H1 (cell line): ENCODE results near the gene TNNT1. TPM values are rescaled to one million over a fixed set of nuclear protein-coding genes. Genes with fewer than 3 reads are reported as not detected.
A peak's percentile ranks its signal among the peaks of the same experiment; 100 is the strongest.

ENCODE experiments used
- CTCF ChIA-PET: fragments of 300-600 bp; sonication (Branson Sonifier 250); formaldehyde crosslinking; loops from one replicate; lab custom pipeline; 2021; ENCODE audit not compliant: partially characterized antibody; lab: Charles Lee
- POLR2A ChIA-PET: fragments of 300-600 bp; sonication (Branson Sonifier 250); formaldehyde crosslinking; loops from one replicate; lab custom pipeline; 2021; ENCODE audit warnings: inconsistent platforms; ENCODE audit not compliant: partially characterized antibody; lab: Charles Lee
- DNase-seq, 2 experiments: peaks; one replicate each; pipeline versions ENCODE4 v3.0.0 to v3.0.0-alpha.2; 2010 to 2022; ENCODE audit warnings: low spot score in 2 of 2, low read depth in 1 of 2, mixed read lengths in 1 of 2
- FAIRE-seq: peaks from 2 replicates; lab custom pipeline; 2011; peaks lifted over from hg19 to GRCh38; lab: Jason Lieb, UNC
- H2AFZ ChIP-seq: 2 replicates; pipeline ENCODE4 v1.8.1; 2012; ENCODE audit warnings: low read length, inconsistent platforms
- H2AK5ac ChIP-seq: 2 replicates; pipeline ENCODE4 v1.6.1; 2013; ENCODE audit warnings: low read depth, low read length
- H2BK120ac ChIP-seq: replicated peaks from 2 replicates; pipeline ENCODE3; 2013; ENCODE audit warnings: low read depth, low read length, inconsistent platforms
- H2BK12ac ChIP-seq: 2 replicates; pipeline ENCODE4 v1.6.1; 2013; ENCODE audit warnings: low read depth, low read length
- H2BK15ac ChIP-seq: 2 replicates; pipeline ENCODE4 v1.6.1; 2013; ENCODE audit warnings: low read length
- H2BK20ac ChIP-seq: 2 replicates; pipeline ENCODE4 v1.6.1; 2013; ENCODE audit warnings: low read length
- H2BK5ac ChIP-seq: 2 replicates; pipeline ENCODE4 v1.6.1; 2013; ENCODE audit warnings: low read depth, low read length
- H3K14ac ChIP-seq: 2 replicates; pipeline ENCODE4 v1.6.1; 2013; ENCODE audit warnings: inconsistent platforms; ENCODE audit not compliant: insufficient read length
- H3K18ac ChIP-seq: 2 replicates; pipeline ENCODE4 v1.6.1; 2013; ENCODE audit warnings: low read length; ENCODE audit errors: extremely low read depth
- H3K23ac ChIP-seq: 2 replicates; pipeline ENCODE4 v1.6.1; 2013; ENCODE audit warnings: inconsistent platforms; ENCODE audit not compliant: insufficient read length
- H3K23me2 ChIP-seq: 2 replicates; pipeline ENCODE4 v1.6.1; 2013; ENCODE audit warnings: low read depth, low read length
- H3K27ac ChIP-seq: 2 replicates; pipeline ENCODE4 v1.6.1; 2011; ENCODE audit warnings: low read depth, low read length, inconsistent platforms
- H3K27me3 ChIP-seq, 4 experiments: replicated peaks in 1 of 4; 1 replicate in 1 of 4; 2 replicates in 3 of 4; pipeline versions ENCODE4 v1.6.1 to v1.8.1; 2011 to 2013; ENCODE audit warnings: low read length in 3 of 4, mild to moderate bottlenecking in 3 of 4, inconsistent platforms in 2 of 4, mixed read lengths in 2 of 4, moderate library complexity in 1 of 4; ENCODE audit not compliant: control insufficient read depth in 3 of 4, insufficient read depth in 3 of 4; ENCODE audit errors: extremely low read depth in 1 of 4
- H3K36me3 ChIP-seq, 4 experiments: 2 replicates each; pipeline versions ENCODE4 v1.6.1 to v1.8.1; 2011 to 2013; ENCODE audit warnings: mild to moderate bottlenecking in 4 of 4, low read length in 3 of 4, moderate library complexity in 2 of 4, control low read depth in 1 of 4, inconsistent platforms in 1 of 4; ENCODE audit not compliant: insufficient read depth in 4 of 4, control insufficient read depth in 2 of 4
- H3K4ac ChIP-seq: replicated peaks from 2 replicates; pipeline ENCODE3; 2013; ENCODE audit warnings: low read length, low read depth, mixed read lengths, inconsistent platforms; ENCODE audit not compliant: insufficient read length
- H3K4me1 ChIP-seq, 4 experiments: replicated peaks in 1 of 4; 1 replicate in 1 of 4; 2 replicates in 3 of 4; pipeline versions ENCODE4 v1.6.1 to v1.8.1; 2011 to 2013; ENCODE audit warnings: low read length in 3 of 4, inconsistent platforms in 2 of 4, mixed read lengths in 1 of 4; ENCODE audit not compliant: insufficient read depth in 4 of 4, control insufficient read depth in 3 of 4
- H3K4me2 ChIP-seq, 2 experiments: 2 replicates each; pipeline versions ENCODE4 v1.6.1 to v1.8.1; 2011 to 2013; ENCODE audit warnings: low read depth in 2 of 2, low read length in 2 of 2, control low read depth in 1 of 2, inconsistent platforms in 1 of 2, mild to moderate bottlenecking in 1 of 2; ENCODE audit not compliant: insufficient read depth in 1 of 2
- H3K4me3 ChIP-seq, 4 experiments: fragments of 200-600, 300-600 bp in 1 of 4; sonication (generic), shearing (Covaris generic), sonication (Bioruptor Twin) in 1 of 4; 2 replicates each; pipeline versions ENCODE4 v1.5.1 to v1.8.1; 2011 to 2016; ENCODE audit warnings: low read length in 4 of 4, low read depth in 3 of 4, control low read depth in 2 of 4, inconsistent platforms in 2 of 4, mild to moderate bottlenecking in 2 of 4, mixed read lengths in 1 of 4, moderate library complexity in 1 of 4; ENCODE audit not compliant: insufficient read depth in 2 of 4; ENCODE audit errors: extremely low read depth in 1 of 4
- H3K56ac ChIP-seq: replicated peaks from 2 replicates; pipeline ENCODE3; 2013; ENCODE audit warnings: low read depth, mild to moderate bottlenecking, mixed read lengths, low read length, inconsistent platforms; ENCODE audit not compliant: insufficient read length
- H3K79me1 ChIP-seq: 2 replicates; pipeline ENCODE4 v1.6.1; 2013; ENCODE audit warnings: low read depth, low read length, control low read depth
- H3K79me2 ChIP-seq, 2 experiments: 2 replicates each; pipeline versions ENCODE4 v1.6.1 to v1.8.1; 2012 to 2013; ENCODE audit warnings: low read length in 2 of 2, mild to moderate bottlenecking in 2 of 2, inconsistent platforms in 1 of 2; ENCODE audit not compliant: insufficient read depth in 2 of 2, control insufficient read depth in 1 of 2
- H3K9ac ChIP-seq, 4 experiments: replicated peaks in 1 of 4; 1 replicate in 1 of 4; 2 replicates in 3 of 4; pipeline versions ENCODE4 v1.6.1 to v1.8.1; 2011 to 2013; ENCODE audit warnings: low read depth in 3 of 4, low read length in 3 of 4, control low read depth in 2 of 4, mild to moderate bottlenecking in 2 of 4, moderate library complexity in 2 of 4, inconsistent platforms in 1 of 4; ENCODE audit errors: extremely low read depth in 1 of 4
- H3K9me3 ChIP-seq, 2 experiments: 2 replicates each; pipeline versions ENCODE4 v1.6.1 to v1.8.1; 2012 to 2013; ENCODE audit warnings: mild to moderate bottlenecking in 2 of 2, moderate library complexity in 2 of 2, control low read depth in 1 of 2, inconsistent platforms in 1 of 2, low read depth in 1 of 2, low read length in 1 of 2, mixed read lengths in 1 of 2; ENCODE audit not compliant: insufficient read depth in 2 of 2
- H4K20me1 ChIP-seq, 2 experiments: replicated peaks in 1 of 2; 2 replicates each; pipeline versions ENCODE3 to v1.8.1; 2011 to 2013; ENCODE audit warnings: inconsistent platforms in 2 of 2, low read length in 2 of 2, mild to moderate bottlenecking in 1 of 2; ENCODE audit not compliant: insufficient read depth in 2 of 2, control insufficient read depth in 1 of 2
- H4K5ac ChIP-seq: 2 replicates; pipeline ENCODE4 v1.6.1; 2013; ENCODE audit warnings: low read length, low read depth, mixed read lengths, inconsistent platforms; ENCODE audit not compliant: insufficient read length
- H4K8ac ChIP-seq: 2 replicates; pipeline ENCODE4 v1.8.0; 2013; ENCODE audit warnings: mild to moderate bottlenecking, moderate library complexity, low read length, inconsistent platforms; ENCODE audit not compliant: insufficient read depth; ENCODE audit errors: extremely low read depth
- H4K91ac ChIP-seq: replicated peaks from 2 replicates; pipeline ENCODE3; 2013; ENCODE audit warnings: low read length, mixed read lengths, inconsistent platforms; ENCODE audit not compliant: insufficient read length
- ASH2L ChIP-seq: fragments of 200-600, 300-600 bp; sonication (generic); IDR thresholded peaks from one replicate; pipeline ENCODE4 v1.7.1; 2017; ENCODE audit warnings: low read length
- RAD21 ChIP-seq, 2 experiments: IDR thresholded peaks in 1 of 2; conservative IDR thresholded peaks in 1 of 2; 2 replicates each; pipeline ENCODE4 v1.6.1; 2011; ENCODE audit warnings: low read depth in 2 of 2, low read length in 2 of 2, improper control_type of control experiment in 1 of 2, inconsistent platforms in 1 of 2, mild to moderate bottlenecking in 1 of 2, moderate library complexity in 1 of 2
- WGBS, 2 experiments: shearing (Covaris generic) in 1 of 2; methylation state at CpG; one replicate each; pipeline versions ENCODE4 v1.1.6 to v1.1.7; 2013 to 2015; ENCODE audit warnings: low lambda C conversion rate in 2 of 2, mixed read lengths in 2 of 2, inconsistent platforms in 1 of 2, low coverage in 1 of 2, missing lambda C conversion rate in 1 of 2; ENCODE audit not compliant: insufficient replicate concordance in 2 of 2, insufficient coverage in 1 of 2, insufficient read length in 1 of 2; ENCODE audit errors: extremely low coverage in 1 of 2, missing lambda C conversion rate in 1 of 2; 5-methylcytosine and 5-hydroxymethylcytosine counted together
- polyA plus RNA-seq, 7 experiments: library from polyadenylated mRNA; depleted of rRNA in 3 of 7; stranded (reverse) in 5 of 7; unstranded in 2 of 7; fragments of >200 nt in 5 of 7; fragments of 200-250 nt in 2 of 7; gene quantifications; 1 replicate in 5 of 7; 2 replicates in 1 of 7; 4 replicates in 1 of 7; pipeline versions ENCODE4 v1.2.1 to v1.2.3, GENCODE V29; 2011 to 2013; ENCODE audit warnings: missing spikeins in 2 of 7, mixed read lengths in 2 of 7
- total RNA-seq: library from RNA; stranded (reverse); fragmentation: NEBNext Ultra II Directional; extraction: Animal tissue kit (Norgen Biotek cat#: 25700); gene quantifications from 2 replicates; pipeline ENCODE4 v1.2.1, GENCODE V29; 2021
- TF ChIP-seq, protein P1 (sequence below), 3 experiments: IDR thresholded peaks; 1 replicate in 2 of 3; 2 replicates in 1 of 3; pipeline versions ENCODE4 v1.5.1 to v1.6.1; 2011; ENCODE audit warnings: low read length in 3 of 3, mild to moderate bottlenecking in 3 of 3, inconsistent platforms in 2 of 3, low read depth in 1 of 3, moderate library complexity in 1 of 3; ENCODE audit not compliant: insufficient read depth in 1 of 3; ENCODE audit errors: control extremely low read depth in 1 of 3

TNNT1 gene
- total and polyA plus RNA-seq, 2 of the 8 experiments (the other 6 are each of a cell fraction or from before 2014, with no cell fraction given): 69.6 to 107 TPM

DNA sequence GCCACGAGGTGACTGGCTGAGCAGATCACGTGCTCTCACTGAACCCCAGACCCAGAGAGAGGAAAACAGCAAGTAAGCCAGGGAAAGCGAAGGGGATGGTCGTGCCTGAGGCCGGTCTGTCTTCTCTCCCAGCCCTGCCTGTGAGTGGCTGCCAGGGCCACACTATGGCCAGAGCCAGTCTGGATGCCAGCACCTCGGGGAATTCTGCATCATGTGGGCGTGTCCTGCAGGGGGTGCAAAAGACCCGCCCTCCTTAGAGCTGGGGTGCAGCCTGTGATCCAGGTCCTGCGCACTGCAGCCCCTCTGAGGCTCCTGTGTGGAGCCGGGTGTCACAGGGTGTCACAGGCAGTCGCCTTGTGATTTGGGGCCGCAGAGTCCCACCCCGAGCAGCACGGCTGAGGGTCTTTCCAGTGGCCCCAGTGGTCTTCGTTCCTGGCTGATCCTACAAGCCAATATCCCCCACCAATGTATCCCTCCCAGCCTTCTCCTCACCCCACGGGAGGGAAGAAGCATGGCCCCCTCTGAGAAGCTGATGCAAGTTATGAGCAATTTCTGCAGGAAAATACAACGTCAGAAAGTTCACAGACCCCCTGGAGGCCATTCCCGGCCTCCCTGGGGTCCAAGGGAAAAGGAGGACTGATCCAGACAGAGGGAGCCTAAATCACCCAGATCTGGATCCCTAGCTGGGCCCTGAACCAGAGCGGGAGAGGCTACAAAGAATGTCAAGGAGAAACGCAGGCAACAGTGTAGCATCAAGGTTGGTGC, 39.3 kb downstream of the TNNT1 start:
- Histone ChIP-seq H3K23me2 (no peaks in the 10 kb centered on the region), H3K14ac (no peak overlapping the region), H3K56ac (no peak overlapping the region), H2BK12ac (no peak overlapping the region), H2BK5ac (0 out of 2 replicates have a peak overlapping the region, but pooled peaks have one; percentile 37), H3K27ac (no peak overlapping the region), H3K4me2 (no peak overlapping the region), H4K8ac (no peak overlapping the region), H3K36me3 (peaks cover 0 to 4% (median 0%) of the 10 kb centered on the region in 4 experiments; a peak in 1 of 8 replicates), H3K27me3 (no peaks in the 10 kb centered on the region), H2AK5ac (no peak overlapping the region), H4K91ac (no peak overlapping the region), H2BK15ac (no peak overlapping the region), H4K5ac (no peak overlapping the region), H3K18ac (no peak overlapping the region), H3K4me3 (no peak overlapping the region), H3K79me2 (peaks cover 0 to 10% of the 10 kb centered on the region in 2 experiments; a peak in 2 of 4 replicates), H3K9me3 (no peaks in the 10 kb centered on the region), H2AFZ (no peak overlapping the region), H3K79me1 (peaks cover 25% of the 10 kb centered on the region), H2BK120ac (no peak overlapping the region), H2BK20ac (no peak overlapping the region), H3K4me1 (peaks cover 0 to 8% (median 6%) of the 10 kb centered on the region in 4 experiments; a peak in 5 of 7 replicates), H3K23ac (no peak overlapping the region), H3K9ac (no peak overlapping the region), H4K20me1 (peaks cover 14 to 21% of the 10 kb centered on the region in 2 experiments), H3K4ac (no peak overlapping the region)
- TF ChIP-seq RAD21 (IDR thresholded peaks at IDR 0.05 in 1 of 2, conservative IDR thresholded peaks at IDR 0.05 in 1 of 2; ENCODE audit: low read depth in 2 of 2, low read length in 2 of 2) (0 out of 4 replicates have a peak, but pooled peaks of 1 of the 2 experiments have one; percentile 3), ASH2L (no peak)
- TF ChIP-seq, protein P1, sequence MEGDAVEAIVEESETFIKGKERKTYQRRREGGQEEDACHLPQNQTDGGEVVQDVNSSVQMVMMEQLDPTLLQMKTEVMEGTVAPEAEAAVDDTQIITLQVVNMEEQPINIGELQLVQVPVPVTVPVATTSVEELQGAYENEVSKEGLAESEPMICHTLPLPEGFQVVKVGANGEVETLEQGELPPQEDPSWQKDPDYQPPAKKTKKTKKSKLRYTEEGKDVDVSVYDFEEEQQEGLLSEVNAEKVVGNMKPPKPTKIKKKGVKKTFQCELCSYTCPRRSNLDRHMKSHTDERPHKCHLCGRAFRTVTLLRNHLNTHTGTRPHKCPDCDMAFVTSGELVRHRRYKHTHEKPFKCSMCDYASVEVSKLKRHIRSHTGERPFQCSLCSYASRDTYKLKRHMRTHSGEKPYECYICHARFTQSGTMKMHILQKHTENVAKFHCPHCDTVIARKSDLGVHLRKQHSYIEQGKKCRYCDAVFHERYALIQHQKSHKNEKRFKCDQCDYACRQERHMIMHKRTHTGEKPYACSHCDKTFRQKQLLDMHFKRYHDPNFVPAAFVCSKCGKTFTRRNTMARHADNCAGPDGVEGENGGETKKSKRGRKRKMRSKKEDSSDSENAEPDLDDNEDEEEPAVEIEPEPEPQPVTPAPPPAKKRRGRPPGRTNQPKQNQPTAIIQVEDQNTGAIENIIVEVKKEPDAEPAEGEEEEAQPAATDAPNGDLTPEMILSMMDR (IDR thresholded peaks at IDR 0.05; ENCODE audit: control extremely low read depth in 1 of 3, insufficient read depth in 1 of 3, low read depth in 1 of 3, low read length in 3 of 3): peak in 1 of 3 experiments; percentile 11; a peak in 1 of 4 replicates
- CTCF ChIA-PET: interaction anchor here (1.2 kb wide), 1 partner anchor 21 kb away, joined by 3 read pairs; no protein-coding TSS in a partner anchor
- FAIRE-seq: no peak
- no peak for DNase-seq
- 86% methylated on average over 19 of the region's 20 CpGs; no CpG with 5 or more reads in 1 of the 2 experiments for WGBS, 2 experiments
- POLR2A ChIA-PET: interaction anchor here (0.6 kb wide), 1 partner anchor 8 kb away, joined by 3 read pairs; no protein-coding TSS in a partner anchor
